GM12874 (cell line): ENCODE data around the gene OSBPL6.

ENCODE experiments used
- CTCF ChIP-seq: IDR thresholded peaks from 2 replicates; pipeline ENCODE4 v1.5.1; 2011; ENCODE audit warnings: low read depth, mild to moderate bottlenecking, control low read depth, low read length, moderate library complexity; ENCODE audit not compliant: insufficient read depth

Gene OSBPL6

DNA sequence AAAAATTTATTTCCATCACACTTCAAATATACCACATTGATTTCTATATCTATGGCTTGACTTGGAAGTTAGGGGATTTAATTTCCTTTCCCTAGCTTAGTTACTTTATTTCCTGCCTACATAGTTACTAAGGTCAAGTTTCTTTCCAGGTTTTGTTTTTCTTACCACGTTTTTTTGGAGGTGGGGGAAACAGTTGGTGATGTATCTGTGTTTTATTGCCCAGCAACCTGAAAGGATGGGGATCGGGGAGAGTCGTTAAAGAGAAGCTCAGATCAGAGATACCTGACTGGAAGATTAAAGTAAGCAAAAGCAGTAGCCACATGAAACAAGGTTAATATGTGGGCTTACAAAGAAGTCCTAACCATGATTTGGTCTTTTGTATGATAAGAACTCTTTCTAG is 127.8 kb downstream of the OSBPL6 start:
- TF ChIP-seq CTCF, result no peak

DNA sequence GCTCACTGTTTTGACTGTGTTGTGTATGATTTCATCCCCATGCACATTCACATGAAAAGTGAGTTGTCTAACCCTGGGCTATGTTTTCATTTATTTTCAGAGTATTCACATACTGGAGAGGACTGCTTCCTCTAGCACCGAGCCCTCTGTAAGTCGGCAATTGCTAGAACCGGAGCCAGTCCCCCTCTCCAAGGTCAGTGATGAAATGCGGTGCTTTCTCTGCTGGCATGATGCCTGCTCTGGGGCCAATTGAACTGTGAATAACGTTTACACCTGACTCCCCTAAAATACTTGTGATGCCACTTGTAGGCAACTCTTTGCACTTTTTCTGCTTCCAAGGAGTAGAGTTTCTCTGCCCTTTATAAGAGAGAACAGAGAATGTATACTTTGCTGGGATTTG is 129.8 kb downstream of the OSBPL6 start:
- TF ChIP-seq CTCF, result no peak

DNA sequence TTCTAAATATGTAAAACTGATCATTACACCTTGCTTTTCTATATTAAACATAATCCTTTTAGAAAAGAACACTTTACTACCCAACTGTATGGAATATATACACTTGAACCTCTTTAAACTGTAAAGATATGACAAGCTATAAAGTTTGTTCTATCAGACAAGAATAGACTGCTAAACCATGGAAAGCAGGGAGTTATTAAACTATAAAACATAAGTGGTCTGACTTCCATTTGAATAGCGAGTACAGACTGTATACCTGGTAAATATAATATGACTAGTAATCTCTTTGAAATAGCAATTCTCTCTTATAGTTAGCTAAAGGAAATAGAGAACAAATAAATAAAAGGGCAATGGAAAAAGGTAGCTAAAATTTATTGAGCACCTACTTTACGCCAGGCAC is 131.0 kb downstream of the OSBPL6 start:
- no peak for TF ChIP-seq CTCF

- no peak for TF ChIP-seq CTCF
These were observed 133.2 kb downstream of the OSBPL6 start for GRCh38 chr2:178327516-178327915.

DNA sequence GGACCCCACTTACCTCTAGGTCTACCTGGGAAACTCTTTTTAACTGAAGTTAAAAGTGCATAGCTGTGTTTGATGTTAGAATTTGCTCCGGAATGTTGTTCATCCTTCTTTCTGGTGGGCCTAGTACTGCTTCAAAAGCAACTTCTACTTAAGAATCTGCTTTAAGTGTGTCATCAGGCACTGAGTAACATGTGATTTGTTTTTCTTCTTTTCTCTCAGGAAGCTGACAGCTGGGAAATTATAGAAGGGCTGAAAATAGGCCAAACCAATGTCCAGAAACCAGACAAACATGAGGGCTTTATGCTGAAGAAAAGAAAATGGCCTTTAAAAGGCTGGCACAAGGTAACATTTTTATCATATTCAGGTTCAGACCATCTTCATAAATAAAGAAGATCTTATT is 133.7 kb downstream of the OSBPL6 start:
- no peak for TF ChIP-seq CTCF

- no peak for TF ChIP-seq CTCF
These were observed 136.1 kb downstream of the OSBPL6 start for GRCh38 chr2:178330175-178331017.

DNA sequence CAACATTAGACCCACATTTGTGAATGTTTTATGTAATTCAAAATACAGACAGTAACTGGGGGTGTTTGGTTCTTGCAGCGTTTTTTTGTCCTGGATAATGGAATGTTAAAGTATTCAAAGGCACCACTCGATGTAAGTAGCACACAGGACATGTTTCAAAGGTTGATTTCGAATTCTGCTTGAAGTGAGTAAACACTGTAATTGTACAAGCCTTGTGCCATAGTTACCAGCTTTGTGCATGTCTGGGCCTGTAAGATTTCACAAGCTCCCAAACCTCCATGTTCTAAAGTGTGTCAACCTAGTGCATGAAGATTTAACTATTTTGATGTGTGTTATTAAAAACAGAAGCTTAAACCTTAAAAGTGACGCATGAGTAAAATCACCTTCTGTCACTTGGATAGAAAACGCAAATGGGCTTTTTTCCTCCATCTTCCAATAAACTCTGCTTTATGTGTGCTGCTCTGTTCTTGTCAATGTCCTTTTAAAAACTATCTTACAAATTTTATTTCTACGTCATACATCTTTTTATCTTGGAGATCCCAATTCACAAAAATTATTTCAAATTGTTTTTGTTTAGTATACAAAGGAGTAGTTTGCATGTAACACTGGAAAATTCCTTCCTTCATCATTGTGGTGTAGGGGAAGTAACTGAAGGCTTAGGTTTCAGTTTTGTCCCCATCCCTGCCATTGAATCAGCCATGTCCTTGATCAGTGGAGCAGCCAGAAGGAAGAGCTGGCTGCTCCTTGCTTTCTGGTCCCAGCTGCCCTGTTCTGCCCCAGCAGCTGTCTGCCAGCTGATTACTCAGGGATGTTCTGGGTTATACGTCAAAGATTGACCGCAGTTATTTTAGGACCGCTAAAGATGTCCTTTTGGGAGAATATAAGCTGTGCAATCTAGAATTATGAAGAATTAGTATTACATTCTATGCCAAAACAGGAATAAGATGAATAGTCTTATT is 137.4 kb downstream of the OSBPL6 start:
- no peak for TF ChIP-seq CTCF
